ENCODE measurements around the gene TRAPPC6A.

TRAPPC6A gene

DNA sequence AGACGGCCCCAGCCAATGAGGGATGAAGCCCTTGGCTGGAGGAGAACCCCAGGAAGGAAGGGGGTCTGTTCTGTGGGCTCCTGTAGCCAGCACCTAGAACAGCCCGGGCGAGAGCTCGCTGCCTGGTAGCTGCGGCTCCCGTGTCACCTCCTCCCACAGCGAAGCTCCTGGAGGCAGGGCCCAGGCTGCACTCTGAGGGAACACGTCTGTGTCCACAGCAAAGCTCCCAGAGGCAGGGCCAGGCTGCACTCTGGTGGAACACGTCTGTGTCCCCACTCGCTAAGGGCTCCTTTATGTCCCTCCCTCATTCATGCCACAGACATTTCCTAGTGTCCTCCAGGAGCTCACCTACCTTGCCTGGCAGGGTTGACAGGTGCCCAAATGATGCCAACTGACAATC, 8.4 kb downstream of the TRAPPC6A start:
- H3K4me3 ChIP-seq (ENCODE audit: low read depth, low read length): no peak overlapping the region
- H3K36me3 ChIP-seq (ENCODE audit: control insufficient read depth, insufficient read depth, low read length): no peaks in the 10 kb centered on the region
- H3K9me3 ChIP-seq (ENCODE audit: control insufficient read depth, insufficient read depth, low read length): no peaks in the 10 kb centered on the region
- no peaks in the 10 kb centered on the region for H3K27me3 ChIP-seq (ENCODE audit: control insufficient read depth, insufficient read depth, low read length)
- no peaks in the 10 kb centered on the region for H3K4me1 ChIP-seq (ENCODE audit: control insufficient read depth, insufficient read depth, low read length)
- H3K9ac ChIP-seq (ENCODE audit: low read depth, low read length): no peak overlapping the region

DNA sequence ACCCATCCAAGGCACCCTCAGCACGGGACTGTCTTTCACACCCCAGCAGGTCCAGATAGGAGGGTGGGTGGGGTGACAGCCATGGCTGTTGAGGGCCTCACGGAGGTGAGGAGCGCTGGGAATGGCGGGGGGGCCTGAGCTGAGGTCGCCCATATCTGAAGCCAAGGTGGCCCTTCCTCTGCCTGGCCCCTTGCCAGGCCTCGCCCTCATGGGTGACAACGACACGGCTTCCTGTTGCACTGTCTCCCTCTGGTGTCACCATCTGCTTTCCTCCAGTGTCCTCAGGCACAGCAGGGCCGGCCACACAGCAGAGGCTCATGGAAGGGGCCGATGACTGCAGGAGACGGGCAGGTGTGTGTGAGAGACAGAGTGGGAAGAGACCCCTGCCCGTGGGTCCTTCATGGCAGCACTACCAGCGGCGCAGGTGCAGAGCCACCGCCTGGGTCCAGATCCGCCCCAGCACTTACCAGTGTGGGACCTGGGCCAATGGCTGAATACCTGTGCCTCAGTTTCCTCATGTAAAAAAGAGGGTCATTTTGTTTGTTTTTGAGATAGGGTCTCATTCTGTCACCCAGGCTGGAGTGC, 9.2 kb downstream of the TRAPPC6A start:
- Histone ChIP-seq H3K9ac (ENCODE audit: low read depth, low read length) (no peak overlapping the region), H3K9me3 (ENCODE audit: control insufficient read depth, insufficient read depth, low read length) (no peaks in the 10 kb centered on the region), H3K4me1 (ENCODE audit: control insufficient read depth, insufficient read depth, low read length) (peaks cover 2% of the 10 kb centered on the region), H3K27me3 (ENCODE audit: control insufficient read depth, insufficient read depth, low read length) (no peaks in the 10 kb centered on the region), H3K36me3 (ENCODE audit: control insufficient read depth, insufficient read depth, low read length) (no peaks in the 10 kb centered on the region), H3K4me3 (ENCODE audit: low read depth, low read length) (no peak overlapping the region)

DNA sequence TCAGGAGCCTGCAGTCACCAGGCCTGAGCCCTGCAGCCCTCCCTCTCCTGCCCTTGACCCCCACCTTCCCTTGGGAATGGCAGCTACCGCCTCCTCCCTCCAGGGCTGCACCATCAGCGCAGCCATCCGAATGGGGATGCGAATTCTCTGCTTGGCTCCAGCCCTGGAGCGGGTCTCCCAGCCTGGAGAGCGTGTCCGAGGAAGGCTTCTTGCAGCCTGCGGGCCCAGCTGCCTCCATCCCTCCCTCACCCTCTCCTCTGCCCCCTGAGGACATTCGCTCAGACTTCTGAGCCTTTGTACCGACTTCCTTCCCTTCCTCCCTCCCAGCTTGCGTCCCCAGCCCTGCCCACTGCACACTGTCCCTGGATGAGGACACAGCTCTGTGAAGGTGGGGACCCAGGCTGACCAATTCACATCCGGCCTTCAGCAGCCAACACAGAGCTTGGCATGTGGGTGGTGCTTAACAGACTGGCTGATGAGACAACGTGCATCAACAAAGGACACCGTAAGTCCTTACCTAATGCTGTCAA, 11.2 kb downstream of the TRAPPC6A start:
- H3K4me1 ChIP-seq (ENCODE audit: control insufficient read depth, insufficient read depth, low read length): peaks cover 2% of the 10 kb centered on the region
- H3K9ac ChIP-seq (ENCODE audit: low read depth, low read length): no peak overlapping the region
- no peak overlapping the region for H3K4me3 ChIP-seq (ENCODE audit: low read depth, low read length)
- H3K27me3 ChIP-seq (ENCODE audit: control insufficient read depth, insufficient read depth, low read length): no peaks in the 10 kb centered on the region
- H3K36me3 ChIP-seq (ENCODE audit: control insufficient read depth, insufficient read depth, low read length): no peaks in the 10 kb centered on the region
- H3K9me3 ChIP-seq (ENCODE audit: control insufficient read depth, insufficient read depth, low read length): no peaks in the 10 kb centered on the region

DNA sequence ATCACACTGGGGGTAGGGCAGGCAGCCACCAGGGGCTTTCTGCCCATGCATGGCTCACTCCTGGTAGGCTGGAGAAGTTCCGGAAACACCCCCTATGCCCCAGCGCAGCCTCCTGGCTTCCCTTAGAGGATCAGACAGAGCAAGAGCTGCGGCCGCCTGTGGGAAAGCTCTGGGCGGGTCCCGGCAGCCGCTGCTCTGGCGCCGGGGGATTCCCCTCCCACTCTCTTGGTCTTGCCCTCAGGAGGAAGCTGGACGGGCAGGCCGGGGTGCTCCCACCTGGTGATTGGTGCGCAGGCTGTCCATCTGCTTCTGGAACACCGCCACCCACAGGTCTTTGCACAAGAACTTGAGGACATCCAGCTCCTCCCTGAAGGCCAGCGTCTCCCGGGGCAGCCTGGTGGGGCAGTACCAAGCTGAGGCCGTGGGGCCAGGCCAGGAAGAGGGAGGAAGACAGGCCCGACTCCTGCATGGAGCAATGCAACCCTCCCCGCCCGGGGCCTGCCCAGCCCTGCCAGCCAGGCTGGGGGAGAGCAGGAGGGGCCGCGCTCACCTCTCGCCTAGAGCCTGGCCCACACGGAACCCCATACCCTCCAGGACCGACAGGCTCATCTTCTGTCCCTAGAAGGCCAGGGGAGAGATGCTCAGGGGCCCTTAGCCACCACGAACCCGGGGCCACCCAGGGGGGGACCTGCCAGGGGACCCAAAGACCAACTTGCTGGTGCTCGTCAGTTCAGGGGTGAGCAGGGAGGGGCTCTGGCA, 13.3 kb downstream of the TRAPPC6A start:
- peak overlapping the region; percentile 24 for H3K9ac ChIP-seq (ENCODE audit: low read depth, low read length)
- H3K4me1 ChIP-seq (ENCODE audit: control insufficient read depth, insufficient read depth, low read length): peaks cover 2% of the 10 kb centered on the region
- no peaks in the 10 kb centered on the region for H3K27me3 ChIP-seq (ENCODE audit: control insufficient read depth, insufficient read depth, low read length)
- no peaks in the 10 kb centered on the region for H3K36me3 ChIP-seq (ENCODE audit: control insufficient read depth, insufficient read depth, low read length)
- H3K9me3 ChIP-seq (ENCODE audit: control insufficient read depth, insufficient read depth, low read length): no peaks in the 10 kb centered on the region
- no peak overlapping the region for H3K4me3 ChIP-seq (ENCODE audit: low read depth, low read length)

DNA sequence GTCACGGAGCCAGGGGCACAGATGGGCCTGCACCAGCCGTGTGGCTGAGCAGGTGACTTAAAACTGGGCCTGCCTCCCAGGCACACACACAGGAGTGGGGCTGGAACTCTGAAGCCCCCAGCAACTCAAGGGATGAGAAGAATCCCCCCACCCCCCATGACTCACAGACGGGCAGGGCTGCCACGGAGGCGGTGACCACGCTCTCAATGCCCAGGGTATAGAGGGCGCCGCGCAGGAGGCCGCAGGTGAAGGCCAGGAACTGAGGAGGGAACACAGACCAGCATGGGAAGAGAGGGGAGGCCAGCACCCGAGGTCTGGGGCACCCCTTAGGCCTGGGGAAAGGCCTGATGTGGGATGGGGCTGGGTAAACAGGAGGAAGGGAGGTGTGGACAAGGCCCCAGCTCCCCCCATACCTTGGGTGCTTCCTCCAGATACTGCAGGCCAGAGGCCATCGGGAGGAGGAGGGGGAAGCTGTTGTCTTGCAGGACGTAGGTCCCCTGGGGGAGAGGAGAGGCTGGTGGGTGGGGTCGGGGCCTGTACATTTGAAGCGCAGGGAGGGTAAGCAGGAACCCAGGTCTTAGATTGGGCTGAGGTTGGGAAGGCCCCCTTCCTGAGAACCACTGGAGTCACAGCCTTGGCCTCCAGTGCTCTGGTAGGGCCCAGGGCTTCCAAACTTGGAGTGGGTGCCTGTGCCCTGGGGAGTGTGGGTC, 14.1 kb downstream of the TRAPPC6A start:
- Histone ChIP-seq H3K9me3 (ENCODE audit: control insufficient read depth, insufficient read depth, low read length) (no peaks in the 10 kb centered on the region), H3K27me3 (ENCODE audit: control insufficient read depth, insufficient read depth, low read length) (no peaks in the 10 kb centered on the region), H3K9ac (ENCODE audit: low read depth, low read length) (peak overlapping the region; percentile 24)

DNA sequence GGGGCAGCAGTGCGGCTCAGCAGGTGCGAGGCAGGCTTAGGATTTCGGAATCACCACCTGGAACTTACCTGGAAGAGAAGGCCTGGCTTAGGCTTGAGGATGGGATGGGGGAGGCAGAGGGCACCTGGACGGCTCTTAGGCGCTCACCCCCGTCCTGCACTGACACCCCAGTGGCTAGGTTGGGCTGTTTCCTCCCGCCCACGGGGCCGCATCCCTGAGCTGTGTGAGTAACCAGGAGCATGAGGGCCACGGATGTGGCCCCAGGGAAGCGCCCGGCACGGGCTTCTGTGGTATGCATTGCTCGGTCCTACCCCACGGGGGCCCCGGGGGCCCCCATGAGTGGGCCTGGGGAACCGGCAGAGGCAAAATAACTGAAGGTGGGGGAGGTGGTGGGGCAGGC, 14.9 kb downstream of the TRAPPC6A start:
- H3K4me3 ChIP-seq (ENCODE audit: low read depth, low read length): no peak overlapping the region
- H3K9ac ChIP-seq (ENCODE audit: low read depth, low read length): no peak overlapping the region
- no peaks in the 10 kb centered on the region for H3K9me3 ChIP-seq (ENCODE audit: control insufficient read depth, insufficient read depth, low read length)

More for the DNA sequence above, 14.1 kb downstream of the TRAPPC6A start:
- peaks cover 2% of the 10 kb centered on the region for H3K4me1 ChIP-seq (ENCODE audit: control insufficient read depth, insufficient read depth, low read length)
- H3K36me3 ChIP-seq (ENCODE audit: control insufficient read depth, insufficient read depth, low read length): no peaks in the 10 kb centered on the region
- H3K4me3 ChIP-seq (ENCODE audit: low read depth, low read length): no peak overlapping the region

DNA sequence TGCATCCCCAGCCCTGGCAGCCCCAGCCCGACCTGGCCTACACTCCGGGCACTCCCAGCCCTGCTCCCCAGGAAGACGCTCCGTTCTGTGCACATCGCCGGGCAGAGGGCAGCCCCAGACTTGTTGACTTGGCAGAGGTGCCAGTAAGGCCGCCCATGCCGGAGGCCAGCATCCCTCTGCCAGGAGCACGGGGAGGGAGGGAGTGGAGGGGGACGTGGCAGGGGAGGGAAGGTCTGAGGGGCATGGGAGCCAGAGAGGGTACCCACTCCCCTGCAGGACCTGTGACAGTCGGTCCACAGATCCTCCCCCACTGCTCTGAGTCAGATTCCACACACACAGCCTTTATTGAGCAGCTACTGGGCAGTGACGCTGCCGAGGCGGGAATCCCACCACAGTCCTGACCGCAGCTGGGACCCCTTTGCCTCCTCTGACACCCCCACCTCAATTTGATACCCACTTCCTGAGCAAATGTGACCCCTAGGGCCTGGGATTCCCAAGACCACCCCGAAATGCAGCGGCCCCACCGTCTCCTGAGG, 15.4 kb downstream of the TRAPPC6A start:
- no peak overlapping the region for H3K4me3 ChIP-seq (ENCODE audit: low read depth, low read length)
- no peaks in the 10 kb centered on the region for H3K36me3 ChIP-seq (ENCODE audit: control insufficient read depth, insufficient read depth, low read length)
- H3K4me1 ChIP-seq (ENCODE audit: control insufficient read depth, insufficient read depth, low read length): peaks cover 2% of the 10 kb centered on the region
- no peak overlapping the region for H3K9ac ChIP-seq (ENCODE audit: low read depth, low read length)
- no peaks in the 10 kb centered on the region for H3K27me3 ChIP-seq (ENCODE audit: control insufficient read depth, insufficient read depth, low read length)
- H3K9me3 ChIP-seq (ENCODE audit: control insufficient read depth, insufficient read depth, low read length): no peaks in the 10 kb centered on the region

More for the DNA sequence above, 14.9 kb downstream of the TRAPPC6A start:
- Histone ChIP-seq H3K4me1 (ENCODE audit: control insufficient read depth, insufficient read depth, low read length) (peaks cover 2% of the 10 kb centered on the region), H3K27me3 (ENCODE audit: control insufficient read depth, insufficient read depth, low read length) (no peaks in the 10 kb centered on the region), H3K36me3 (ENCODE audit: control insufficient read depth, insufficient read depth, low read length) (no peaks in the 10 kb centered on the region)

DNA sequence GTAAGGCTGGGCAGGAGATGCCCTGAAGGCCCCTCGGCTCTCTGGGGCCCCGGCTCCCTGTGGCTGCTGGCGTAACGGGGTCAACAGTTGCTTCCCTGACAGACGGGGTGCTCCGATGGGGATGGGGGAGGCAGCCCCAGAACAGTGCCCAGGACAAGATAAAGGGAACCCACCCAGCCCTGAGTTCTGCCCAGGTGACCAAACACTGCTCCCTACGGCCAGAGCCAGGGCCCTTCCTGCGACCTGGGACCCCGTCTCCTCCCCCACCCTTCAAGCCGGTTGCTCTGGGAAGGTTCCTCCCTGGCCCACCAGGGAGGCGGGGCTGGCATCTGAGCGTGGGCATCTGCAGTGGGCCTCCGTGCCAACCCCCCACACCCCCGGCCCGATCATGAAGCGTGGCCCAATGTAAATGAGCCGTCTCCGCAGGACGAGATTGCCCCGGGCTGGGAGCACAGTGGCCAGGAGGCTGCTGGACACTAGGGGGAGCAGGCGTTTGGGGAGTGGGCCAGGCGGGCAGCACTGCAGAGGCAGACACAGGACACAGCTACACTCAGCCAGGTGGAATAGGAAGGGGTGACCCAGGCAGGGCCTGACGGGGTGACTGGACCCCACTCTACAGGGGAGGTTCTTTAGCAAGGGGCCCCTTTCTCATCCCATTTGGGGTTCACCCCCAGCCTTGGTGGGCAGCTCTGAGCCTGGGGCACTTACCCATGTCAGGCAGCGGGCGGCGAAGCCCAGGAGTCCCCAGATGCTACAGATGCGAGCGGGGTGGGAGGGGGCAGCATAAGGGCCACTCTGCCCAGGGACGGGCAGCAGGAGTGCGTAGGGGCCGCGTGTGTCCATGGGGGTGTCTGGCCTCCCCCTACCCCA, 16.1 kb downstream of the TRAPPC6A start:
- Histone ChIP-seq H3K9ac (ENCODE audit: low read depth, low read length) (no peak overlapping the region), H3K4me3 (ENCODE audit: low read depth, low read length) (no peak overlapping the region), H3K4me1 (ENCODE audit: control insufficient read depth, insufficient read depth, low read length) (peaks cover 2% of the 10 kb centered on the region), H3K9me3 (ENCODE audit: control insufficient read depth, insufficient read depth, low read length) (no peaks in the 10 kb centered on the region), H3K27me3 (ENCODE audit: control insufficient read depth, insufficient read depth, low read length) (no peaks in the 10 kb centered on the region), H3K36me3 (ENCODE audit: control insufficient read depth, insufficient read depth, low read length) (no peaks in the 10 kb centered on the region)

DNA sequence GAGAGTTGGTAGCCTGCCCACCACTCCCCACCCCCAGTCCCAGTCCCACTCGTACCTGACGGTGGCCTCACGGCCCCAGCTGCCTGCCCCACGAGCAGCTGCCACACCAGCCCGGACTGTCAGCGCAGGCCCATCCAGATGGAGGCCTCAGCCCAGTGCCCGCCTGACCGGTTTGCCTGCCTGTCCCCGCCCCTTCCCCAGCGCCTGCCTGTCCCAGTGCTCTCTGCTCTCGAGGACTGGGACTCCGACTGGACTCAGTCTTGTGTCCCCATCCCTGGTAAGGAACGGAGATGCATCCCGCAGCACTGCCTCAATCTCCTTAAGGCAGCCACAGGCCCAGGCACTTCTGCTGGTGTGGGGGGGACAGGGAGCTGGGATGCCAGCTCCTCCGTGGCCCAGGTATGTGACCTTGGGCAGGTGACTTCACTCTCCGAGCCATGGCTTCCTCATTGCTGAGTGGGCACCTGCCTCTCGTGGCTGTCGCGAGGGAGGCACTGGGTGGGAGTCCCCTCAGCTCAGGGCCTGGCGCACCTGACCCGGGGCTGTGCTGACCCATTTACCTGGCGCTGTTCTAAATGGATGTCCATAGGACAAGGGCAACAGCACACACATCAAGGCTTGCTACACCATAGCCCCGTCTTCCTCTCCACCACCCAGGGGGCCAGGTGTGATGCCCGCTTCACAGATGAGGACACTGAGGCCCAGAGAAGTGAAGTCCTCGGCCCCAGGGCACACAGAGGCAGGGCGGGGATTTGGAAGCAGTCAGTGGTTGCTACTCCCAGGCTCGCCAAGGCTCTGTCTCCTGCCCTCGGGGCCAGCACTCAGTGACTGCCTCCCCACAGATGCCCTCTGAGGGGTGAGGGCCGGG, 16.9 kb downstream of the TRAPPC6A start, which contains the start of gene NKPD1:
NKPD1 (minus strand) TSS at position 113 of the 868 bp plus-strand sequence. CDS start 832 bp downstream, outside the sequence.
- Histone ChIP-seq H3K9ac (ENCODE audit: low read depth, low read length) (no peak within 1 kb of the TSS), H3K27me3 (ENCODE audit: control insufficient read depth, insufficient read depth, low read length) (no peaks in the 10 kb centered on the region), H3K36me3 (ENCODE audit: control insufficient read depth, insufficient read depth, low read length) (no peaks in the 10 kb centered on the region), H3K4me1 (ENCODE audit: control insufficient read depth, insufficient read depth, low read length) (peaks cover 2% of the 10 kb centered on the region), H3K9me3 (ENCODE audit: control insufficient read depth, insufficient read depth, low read length) (no peaks in the 10 kb centered on the region), H3K4me3 (ENCODE audit: low read depth, low read length) (no peak within 1 kb of the TSS)

DNA sequence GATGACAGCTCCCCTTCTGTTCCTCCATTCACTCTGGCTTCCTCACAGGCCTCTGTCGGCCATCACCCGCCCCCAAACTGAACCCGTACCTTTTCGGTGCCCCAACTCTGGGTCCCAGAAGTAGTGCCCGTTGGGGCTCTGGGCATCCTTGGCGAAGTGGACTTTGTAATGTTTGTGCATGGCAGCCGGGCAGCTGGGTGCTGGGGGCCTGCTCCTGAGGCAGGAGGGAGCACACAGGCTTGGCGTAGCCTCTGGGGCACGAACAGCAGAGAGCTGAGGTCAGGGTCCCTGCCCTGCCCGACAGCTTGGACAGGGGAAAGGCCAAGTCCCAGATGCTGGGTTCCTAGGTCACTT, 18.1 kb downstream of the TRAPPC6A start:
- Histone ChIP-seq H3K9ac (ENCODE audit: low read depth, low read length) (no peak overlapping the region), H3K36me3 (ENCODE audit: control insufficient read depth, insufficient read depth, low read length) (no peaks in the 10 kb centered on the region), H3K4me1 (ENCODE audit: control insufficient read depth, insufficient read depth, low read length) (peaks cover 2% of the 10 kb centered on the region), H3K27me3 (ENCODE audit: control insufficient read depth, insufficient read depth, low read length) (no peaks in the 10 kb centered on the region), H3K4me3 (ENCODE audit: low read depth, low read length) (no peak overlapping the region), H3K9me3 (ENCODE audit: control insufficient read depth, insufficient read depth, low read length) (no peaks in the 10 kb centered on the region)

Data from iPS-15b (cell line).